ENCODE measurements around the gene C1orf52. TPM values are rescaled to one million over a fixed set of nuclear protein-coding genes. Genes with fewer than 3 reads are reported as not detected.

The C1orf52 gene
- total RNA-seq, 1 donor: 32.4 TPM

GRCh38 chr1:85284202-85284601 lies 24.7 kb upstream of the C1orf52 start:
- H3K27me3 ChIP-seq (ENCODE audit: insufficient read depth, low read length): no peaks in the 10 kb centered on the region
- peaks cover 5% of the 10 kb centered on the region for H3K4me1 ChIP-seq (ENCODE audit: insufficient read depth, low read length)
- H3K4me3 ChIP-seq (ENCODE audit: low read length): no peak overlapping the region
- H3K9me3 ChIP-seq (ENCODE audit: low read depth, low read length): no peaks in the 10 kb centered on the region

GRCh38 chr1:85283475-85284199 lies 24.2 kb upstream of the C1orf52 start:
- no peak overlapping the region for H3K4me3 ChIP-seq (ENCODE audit: low read length)
- no peaks in the 10 kb centered on the region for H3K27me3 ChIP-seq (ENCODE audit: insufficient read depth, low read length)
- H3K4me1 ChIP-seq (ENCODE audit: insufficient read depth, low read length): peaks cover 11% of the 10 kb centered on the region
- no peaks in the 10 kb centered on the region for H3K9me3 ChIP-seq (ENCODE audit: low read depth, low read length)

- Histone ChIP-seq H3K4me1 (ENCODE audit: insufficient read depth, low read length) (peaks cover 22% of the 10 kb centered on the region), H3K27me3 (ENCODE audit: insufficient read depth, low read length) (no peaks in the 10 kb centered on the region), H3K9me3 (ENCODE audit: low read depth, low read length) (no peaks in the 10 kb centered on the region), H3K4me3 (ENCODE audit: low read length) (no peak overlapping the region)
These were observed 23.0 kb upstream of the C1orf52 start for GRCh38 chr1:85282424-85282823.

- Histone ChIP-seq H3K9me3 (ENCODE audit: low read depth, low read length) (no peaks in the 10 kb centered on the region), H3K4me3 (ENCODE audit: low read length) (no peak overlapping the region), H3K4me1 (ENCODE audit: insufficient read depth, low read length) (peaks cover 29% of the 10 kb centered on the region), H3K27me3 (ENCODE audit: insufficient read depth, low read length) (no peaks in the 10 kb centered on the region)
These were observed 21.2 kb upstream of the C1orf52 start for GRCh38 chr1:85280636-85281035.

- Histone ChIP-seq H3K4me1 (ENCODE audit: insufficient read depth, low read length) (peaks cover 39% of the 10 kb centered on the region), H3K4me3 (ENCODE audit: low read length) (no peak overlapping the region), H3K9me3 (ENCODE audit: low read depth, low read length) (no peaks in the 10 kb centered on the region), H3K27me3 (ENCODE audit: insufficient read depth, low read length) (no peaks in the 10 kb centered on the region)
These were observed 20.1 kb upstream of the C1orf52 start for GRCh38 chr1:85279458-85280080.

- Histone ChIP-seq H3K4me1 (ENCODE audit: insufficient read depth, low read length) (peaks cover 44% of the 10 kb centered on the region), H3K4me3 (ENCODE audit: low read length) (no peak overlapping the region), H3K9me3 (ENCODE audit: low read depth, low read length) (no peaks in the 10 kb centered on the region)
These were observed 19.4 kb upstream of the C1orf52 start for GRCh38 chr1:85278853-85279314.

GRCh38 chr1:85277802-85278201 lies 18.3 kb upstream of the C1orf52 start:
- Histone ChIP-seq H3K4me1 (ENCODE audit: insufficient read depth, low read length) (peaks cover 50% of the 10 kb centered on the region), H3K4me3 (ENCODE audit: low read length) (no peak overlapping the region), H3K27me3 (ENCODE audit: insufficient read depth, low read length) (no peaks in the 10 kb centered on the region)

More at GRCh38 chr1:85278853-85279314, 19.4 kb upstream of the C1orf52 start:
- no peaks in the 10 kb centered on the region for H3K27me3 ChIP-seq (ENCODE audit: insufficient read depth, low read length)

GRCh38 chr1:85276978-85277639 lies 17.6 kb upstream of the C1orf52 start:
- no peaks in the 10 kb centered on the region for H3K9me3 ChIP-seq (ENCODE audit: low read depth, low read length)
- H3K4me1 ChIP-seq (ENCODE audit: insufficient read depth, low read length): peaks cover 50% of the 10 kb centered on the region
- H3K27me3 ChIP-seq (ENCODE audit: insufficient read depth, low read length): no peaks in the 10 kb centered on the region
- peak overlapping the region; percentile 90 for H3K4me3 ChIP-seq (ENCODE audit: low read length)

More at GRCh38 chr1:85277802-85278201, 18.3 kb upstream of the C1orf52 start:
- H3K9me3 ChIP-seq (ENCODE audit: low read depth, low read length): no peaks in the 10 kb centered on the region

- peaks cover 50% of the 10 kb centered on the region for H3K4me1 ChIP-seq (ENCODE audit: insufficient read depth, low read length)
These were observed 16.9 kb upstream of the C1orf52 start, which contains the start of gene BCL10 for GRCh38 chr1:85276215-85276977. Gene BCL10 (minus strand): TSS chr1:85276632. CDS start chr1:85276352, 280 bp downstream.

GRCh38 chr1:85275701-85276214 lies 16.3 kb upstream of the C1orf52 start:
- Histone ChIP-seq H3K4me3 (ENCODE audit: low read length) (peak overlapping the region; percentile 90), H3K4me1 (ENCODE audit: insufficient read depth, low read length) (peaks cover 50% of the 10 kb centered on the region), H3K9me3 (ENCODE audit: low read depth, low read length) (no peaks in the 10 kb centered on the region), H3K27me3 (ENCODE audit: insufficient read depth, low read length) (no peaks in the 10 kb centered on the region)

More at GRCh38 chr1:85276215-85276977, 16.9 kb upstream of the C1orf52 start, which contains the start of gene BCL10:
- Histone ChIP-seq H3K4me3 (ENCODE audit: low read length) (peak within 1 kb of the TSS; percentile 90), H3K27me3 (ENCODE audit: insufficient read depth, low read length) (no peaks in the 10 kb centered on the region), H3K9me3 (ENCODE audit: low read depth, low read length) (no peaks in the 10 kb centered on the region)

- H3K4me1 ChIP-seq (ENCODE audit: insufficient read depth, low read length): peaks cover 50% of the 10 kb centered on the region
- H3K27me3 ChIP-seq (ENCODE audit: insufficient read depth, low read length): no peaks in the 10 kb centered on the region
- H3K9me3 ChIP-seq (ENCODE audit: low read depth, low read length): no peaks in the 10 kb centered on the region
- no peak overlapping the region for H3K4me3 ChIP-seq (ENCODE audit: low read length)
These were observed 15.5 kb upstream of the C1orf52 start for GRCh38 chr1:85274969-85275453.

GRCh38 chr1:85273397-85273796 lies 13.9 kb upstream of the C1orf52 start:
- Histone ChIP-seq H3K4me3 (ENCODE audit: low read length) (no peak overlapping the region), H3K9me3 (ENCODE audit: low read depth, low read length) (no peaks in the 10 kb centered on the region), H3K27me3 (ENCODE audit: insufficient read depth, low read length) (no peaks in the 10 kb centered on the region), H3K4me1 (ENCODE audit: insufficient read depth, low read length) (peaks cover 36% of the 10 kb centered on the region)

GRCh38 chr1:85268801-85269585 lies 9.5 kb upstream of the C1orf52 start:
- peaks cover 6% of the 10 kb centered on the region for H3K4me1 ChIP-seq (ENCODE audit: insufficient read depth, low read length)
- H3K27me3 ChIP-seq (ENCODE audit: insufficient read depth, low read length): no peaks in the 10 kb centered on the region
- no peak overlapping the region for H3K4me3 ChIP-seq (ENCODE audit: low read length)
- no peaks in the 10 kb centered on the region for H3K9me3 ChIP-seq (ENCODE audit: low read depth, low read length)

- H3K4me3 ChIP-seq (ENCODE audit: low read length): no peak overlapping the region
- no peaks in the 10 kb centered on the region for H3K9me3 ChIP-seq (ENCODE audit: low read depth, low read length)
- no peaks in the 10 kb centered on the region for H3K27me3 ChIP-seq (ENCODE audit: insufficient read depth, low read length)
- H3K4me1 ChIP-seq (ENCODE audit: insufficient read depth, low read length): no peaks in the 10 kb centered on the region
These were observed 7.9 kb upstream of the C1orf52 start for GRCh38 chr1:85267313-85267712.
